ENCODE data around the gene PCNX1. TPM values are rescaled to one million over a fixed set of nuclear protein-coding genes. Genes with fewer than 3 reads are reported as not detected.
A peak's percentile ranks its signal among the peaks of the same experiment; 100 is the strongest.
"Not testable (repeated sequence)": the region's sequence is repeated elsewhere in the genome, so short reads cannot be mapped to it uniquely, and the experiment has no call there.

The PCNX1 gene
- total RNA-seq, 1 donor from 2014 or later, result 43.3 TPM

DNA sequence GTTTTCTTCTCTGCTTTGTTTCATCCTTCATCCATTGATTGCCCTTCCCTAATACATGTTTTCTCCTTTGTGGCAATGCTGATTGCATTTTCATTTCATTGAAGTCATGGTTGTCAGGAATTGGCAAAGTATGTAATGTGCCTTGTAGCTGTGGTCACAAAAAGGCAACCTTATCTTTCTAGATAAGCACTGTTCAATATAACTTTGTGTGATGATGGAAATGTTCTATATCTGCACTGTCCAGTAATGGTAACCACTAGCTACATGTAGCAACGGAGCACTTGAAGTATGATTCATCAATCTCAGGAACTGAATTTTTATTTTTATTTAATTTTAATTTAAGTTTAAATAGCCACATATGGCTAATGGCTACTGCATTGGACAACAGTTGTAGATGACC, 79.8 kb downstream of the PCNX1 start:
- peak; percentile 76 for ATAC-seq (ENCODE audit: poor library complexity)
- intact Hi-C loops (cut with DNase I), result no loop called here

GRCh38 chr14:70988452-70988851, 81.2 kb downstream of the PCNX1 start:
- peak; percentile 67 for ATAC-seq (ENCODE audit: poor library complexity)
- intact Hi-C loops (cut with DNase I), result no loop called here
- DNase-seq, result no peak

More for the DNA sequence above, 79.8 kb downstream of the PCNX1 start:
- no peak for DNase-seq

DNA sequence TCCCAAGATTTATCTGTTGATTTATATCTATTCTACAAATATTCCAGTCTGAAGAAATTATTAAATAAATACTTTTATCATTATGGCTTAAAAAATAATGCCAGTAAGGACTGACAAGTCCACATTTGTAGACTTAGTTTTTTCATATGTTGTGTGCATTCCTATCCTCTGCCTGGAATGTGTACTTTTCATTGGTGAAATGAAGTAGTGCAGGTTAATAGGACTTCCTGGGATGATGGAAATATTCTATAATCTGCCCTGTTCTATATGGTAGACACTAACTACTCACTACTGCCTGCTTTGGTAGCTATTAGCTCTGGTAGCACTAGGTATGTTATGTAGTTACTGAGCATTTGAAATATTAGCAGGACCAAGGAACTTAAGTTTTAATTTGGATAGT, 86.7 kb downstream of the PCNX1 start:
- ATAC-seq (ENCODE audit: poor library complexity) (no peak), DNase-seq (no peak)
- intact Hi-C loops (cut with DNase I), result no loop called here

DNA sequence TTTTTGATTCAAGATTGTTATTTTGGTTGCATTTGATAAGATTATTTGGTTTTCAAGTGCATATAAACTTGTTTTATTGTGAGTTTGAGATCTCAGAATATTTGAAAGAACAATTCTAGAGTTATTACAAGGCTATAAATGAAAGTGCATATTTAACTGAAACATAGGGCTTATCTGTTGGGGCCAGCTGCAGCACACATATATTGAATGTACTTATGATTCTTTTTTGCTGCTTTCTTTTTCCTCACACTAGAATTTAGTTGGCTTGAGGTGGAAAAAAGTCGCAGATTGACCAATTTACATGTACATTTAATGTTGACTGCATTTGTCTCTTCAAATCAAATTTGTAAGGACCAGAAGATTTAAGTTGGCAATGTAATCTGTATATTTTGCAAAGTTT, 88.0 kb downstream of the PCNX1 start:
- intact Hi-C loops (cut with DNase I), result no loop called here
- no peak for ATAC-seq (ENCODE audit: poor library complexity)
- no peak for DNase-seq

DNA sequence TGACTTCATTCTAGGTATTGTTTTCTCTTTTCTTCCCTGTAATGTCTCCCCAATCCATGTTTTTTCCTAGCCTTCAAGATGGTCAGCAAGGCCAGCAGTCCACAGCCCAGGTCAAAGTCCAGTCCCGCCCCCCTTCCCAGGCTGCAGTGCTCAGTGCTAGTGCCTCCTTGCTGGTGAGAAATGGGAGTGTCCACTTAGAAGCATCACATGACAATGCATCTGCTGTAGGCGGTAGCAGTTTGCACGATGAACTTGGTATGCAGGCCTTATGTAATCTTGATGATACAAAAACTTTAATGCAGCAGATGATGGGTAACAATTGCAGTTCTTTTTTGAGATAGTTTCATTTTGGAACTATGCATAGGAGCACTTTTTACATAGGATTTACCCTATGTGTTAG, 88.4 kb downstream of the PCNX1 start:
- intact Hi-C loops (cut with DNase I), result no loop called here
- DNase-seq, result no peak

GRCh38 chr14:70999117-70999516, 91.9 kb downstream of the PCNX1 start:
- intact Hi-C loops (cut with DNase I), result no loop called here
- DNase-seq, result no peak
- ATAC-seq (ENCODE audit: poor library complexity), result no peak

More for the DNA sequence above, 88.4 kb downstream of the PCNX1 start:
- ATAC-seq (ENCODE audit: poor library complexity), result no peak

DNA sequence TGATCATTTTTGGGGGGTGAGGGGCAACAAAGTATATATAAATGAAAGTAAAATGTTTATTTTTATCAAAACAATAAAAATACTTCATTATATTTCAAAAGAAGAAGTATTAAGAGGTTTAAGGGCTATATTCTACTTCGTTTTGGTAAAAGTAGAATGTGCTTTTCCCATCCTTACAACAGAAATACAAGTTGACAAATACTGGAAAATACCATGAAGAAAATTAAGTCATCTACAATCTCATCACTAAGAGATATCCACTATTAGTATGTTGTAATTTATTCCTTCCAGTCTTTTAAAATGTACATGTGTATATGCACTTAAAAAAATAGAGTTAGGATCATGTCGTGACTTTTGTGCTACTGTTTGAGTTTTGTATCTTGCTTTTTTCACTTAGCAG, 92.8 kb downstream of the PCNX1 start:
- no peak for DNase-seq
- no peak for ATAC-seq (ENCODE audit: poor library complexity)
- intact Hi-C loops (cut with DNase I), result no loop called here

DNA sequence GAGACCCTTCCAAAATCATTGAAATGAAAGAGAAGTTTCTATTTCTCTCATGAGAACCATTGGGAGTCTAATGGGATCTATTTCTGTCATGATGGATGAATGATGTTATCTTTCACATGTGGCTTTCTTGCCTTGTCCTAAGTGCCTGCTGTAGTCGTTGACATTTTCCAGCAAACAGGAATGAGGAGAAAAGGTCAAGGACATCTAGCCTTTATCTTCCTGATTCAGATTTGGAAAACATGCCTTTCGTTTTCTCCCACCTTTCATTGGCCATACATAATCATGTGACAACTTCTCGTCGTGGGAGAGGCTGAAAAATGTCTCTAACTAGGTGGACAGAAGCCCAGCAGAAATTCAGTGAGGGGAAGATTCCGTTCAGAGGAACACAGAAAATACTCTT, 94.5 kb downstream of the PCNX1 start:
- ATAC-seq (ENCODE audit: poor library complexity), result peak; percentile 57
- no peak for DNase-seq
- intact Hi-C loops (cut with DNase I), result no loop called here

DNA sequence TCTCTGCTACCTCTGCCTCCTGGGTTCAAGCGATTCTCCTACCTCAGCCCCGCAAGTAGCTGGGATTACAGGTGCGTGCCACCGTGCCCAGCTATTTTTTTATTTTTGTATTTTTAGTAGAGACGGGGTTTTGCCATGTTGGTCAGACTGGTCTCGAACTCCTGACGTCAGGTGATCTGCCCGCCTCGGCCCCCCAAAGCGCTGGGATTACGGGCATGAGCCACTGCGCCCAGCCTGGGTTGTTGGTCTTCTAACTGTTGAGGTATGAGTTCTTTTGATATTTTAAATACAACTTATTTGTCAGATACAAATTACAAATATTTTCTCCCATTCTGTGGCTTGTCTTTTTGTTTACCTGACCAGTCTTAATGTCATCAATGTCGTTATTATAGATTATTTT, 95.9 kb downstream of the PCNX1 start:
- DNase-seq (no peak), ATAC-seq (ENCODE audit: poor library complexity) (no peak)
- intact Hi-C loops (cut with DNase I), result no loop called here

DNA sequence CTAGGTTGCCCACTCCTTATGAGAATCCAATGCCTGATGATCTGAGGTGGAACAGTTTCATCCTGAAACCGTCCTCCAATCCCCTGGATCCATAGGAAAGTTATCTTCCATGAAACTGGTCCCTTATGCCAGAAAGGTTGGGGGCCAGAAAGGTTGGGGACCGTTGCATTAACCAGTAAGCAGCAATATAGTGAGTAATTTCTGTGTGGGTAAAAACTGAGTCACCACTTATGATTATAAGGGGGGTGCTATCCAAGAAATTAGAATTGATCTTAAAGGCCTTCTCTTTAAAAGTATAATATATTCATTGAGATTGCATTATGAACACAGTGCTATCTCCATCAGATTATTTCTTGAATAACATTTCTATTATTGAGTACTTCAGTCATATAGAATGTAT, 97.2 kb downstream of the PCNX1 start:
- no peak for DNase-seq
- ATAC-seq (ENCODE audit: poor library complexity), result no peak
- intact Hi-C loops (cut with DNase I), result no loop called here

- no peak for ATAC-seq (ENCODE audit: poor library complexity)
- intact Hi-C loops (cut with DNase I), result no loop called here
- no peak for DNase-seq
Measured at GRCh38 chr14:71005076-71005475, 97.8 kb downstream of the PCNX1 start.

DNA sequence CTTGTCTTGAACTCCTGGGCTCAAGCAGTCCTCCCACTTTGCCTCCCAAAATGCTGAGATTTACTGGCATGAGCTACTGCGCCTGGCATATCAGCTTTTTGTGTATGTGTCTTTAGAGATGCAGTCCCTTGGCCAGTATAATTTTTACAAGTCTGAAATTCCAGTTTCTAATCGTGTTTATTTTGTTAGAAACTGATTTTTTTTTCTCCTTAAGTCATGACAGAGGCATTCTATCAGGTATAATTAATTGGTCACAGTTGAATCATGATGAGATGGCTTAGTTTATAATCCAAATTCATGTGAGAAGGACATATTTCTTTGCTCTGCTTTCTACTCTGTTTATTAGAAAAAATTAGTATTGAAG, 98.9 kb downstream of the PCNX1 start:
- intact Hi-C loops (cut with DNase I), result no loop called here
- DNase-seq (no peak), ATAC-seq (ENCODE audit: poor library complexity) (no peak)

DNA sequence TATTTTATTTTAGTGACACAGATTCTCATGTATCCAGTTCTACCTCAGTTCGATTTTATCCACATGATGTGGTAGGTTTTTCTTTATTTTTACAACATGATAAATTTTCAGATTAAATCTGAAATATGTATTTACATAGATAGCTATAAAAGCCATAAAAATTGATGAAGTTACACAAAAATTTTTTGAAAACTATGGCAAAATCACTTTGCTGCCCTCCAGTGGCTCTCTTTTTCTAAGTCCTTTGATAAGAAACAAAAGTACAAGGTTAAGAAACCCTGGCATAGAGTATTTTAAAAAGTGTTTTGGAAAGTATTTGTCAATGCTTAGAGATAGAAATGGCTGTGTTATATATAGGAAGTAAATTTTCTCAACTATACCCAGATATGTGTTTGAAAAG, 104.2 kb downstream of the PCNX1 start:
- intact Hi-C loops (cut with DNase I), result no loop called here
- ATAC-seq (ENCODE audit: poor library complexity) (no peak), DNase-seq (no peak)

GRCh38 chr14:71012888-71013287, 105.6 kb downstream of the PCNX1 start:
- intact Hi-C loops (cut with DNase I), result no loop called here
- no peak for ATAC-seq (ENCODE audit: poor library complexity)
- no peak for DNase-seq

- intact Hi-C loops (cut with DNase I), result no loop called here
- DNase-seq (no peak), ATAC-seq (ENCODE audit: poor library complexity) (peak; percentile 82)
Measured at GRCh38 chr14:71013551-71014192, 106.4 kb downstream of the PCNX1 start.

DNA sequence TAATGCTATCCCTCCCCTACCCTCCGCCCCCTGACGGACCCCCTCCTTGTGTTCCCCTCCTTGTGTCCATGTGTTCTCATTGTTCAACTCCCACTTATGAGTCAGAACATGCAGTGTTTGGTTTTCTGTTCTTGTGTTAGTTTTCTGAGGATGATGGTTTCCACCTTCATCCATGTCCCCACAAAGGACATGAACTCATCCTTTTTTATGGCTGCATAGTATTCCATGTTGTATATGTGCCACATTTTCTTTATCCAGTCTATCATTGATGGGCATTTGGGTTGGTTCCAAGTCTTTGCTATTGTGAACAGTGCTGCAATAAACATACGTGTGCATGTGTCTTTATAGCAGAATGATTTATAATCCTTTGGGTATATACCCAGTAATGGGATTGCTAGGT, 112.7 kb downstream of the PCNX1 start:
- DNase-seq; intact Hi-C loops (cut with DNase I); ATAC-seq (ENCODE audit: poor library complexity): not testable (repeated sequence)

DNA sequence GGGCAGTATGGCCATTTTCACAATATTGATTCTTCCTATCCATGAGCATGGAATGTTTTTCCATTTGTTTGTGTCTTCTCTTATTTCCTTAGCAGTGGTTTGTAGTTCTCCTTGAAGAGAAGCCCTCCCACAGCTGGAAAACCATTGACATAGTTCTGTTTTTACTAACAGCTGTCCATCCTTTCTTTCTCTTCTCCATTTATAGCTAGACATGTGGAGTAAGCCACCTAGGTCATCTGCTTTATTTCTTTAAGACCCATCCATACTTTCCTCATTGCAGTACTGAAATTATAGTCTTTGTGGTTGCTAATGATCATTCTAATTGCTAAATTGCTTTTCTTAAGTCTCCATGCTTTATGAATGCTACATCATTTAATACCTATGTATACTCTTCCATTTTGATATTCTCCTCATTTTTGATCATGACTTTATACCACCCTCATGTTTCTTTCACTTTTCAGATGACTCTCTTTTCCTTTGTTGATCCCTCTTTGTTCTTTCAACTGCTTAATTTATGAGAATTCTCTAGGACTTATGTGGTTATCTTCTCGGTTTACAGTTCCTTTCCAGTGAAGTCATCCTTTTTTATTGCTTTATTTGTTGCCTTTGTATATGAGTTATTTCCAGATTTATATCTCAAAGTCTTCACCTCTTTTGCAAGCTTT, 114.2 kb downstream of the PCNX1 start:
- no peak for DNase-seq
- no peak for ATAC-seq (ENCODE audit: poor library complexity)
- intact Hi-C loops (cut with DNase I), result no loop called here

- ATAC-seq (ENCODE audit: poor library complexity), result no peak
- no peak for DNase-seq
- intact Hi-C loops (cut with DNase I), result no loop called here
Measured at GRCh38 chr14:71022012-71022869, 115.0 kb downstream of the PCNX1 start.

DNA sequence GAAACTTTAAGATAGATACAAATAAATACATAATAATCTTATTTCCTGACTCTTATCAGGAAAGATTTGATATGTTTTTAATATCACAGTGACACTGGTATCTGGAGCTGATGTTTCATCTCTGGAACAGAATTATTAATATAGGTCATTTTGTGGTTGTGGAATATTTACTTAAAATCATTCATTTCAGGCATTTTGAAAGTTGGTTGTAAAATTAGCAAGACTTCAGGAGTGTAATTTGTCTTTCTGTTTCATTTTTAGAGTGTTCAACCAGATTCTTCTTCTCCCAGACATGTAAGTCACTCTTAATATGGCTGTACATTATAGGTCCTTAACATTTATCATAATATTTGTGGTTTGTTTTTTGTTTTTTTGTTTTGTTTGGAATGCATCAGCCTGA, 115.7 kb downstream of the PCNX1 start:
- no peak for ATAC-seq (ENCODE audit: poor library complexity)
- intact Hi-C loops (cut with DNase I), result no loop called here
- DNase-seq, result no peak

DNA sequence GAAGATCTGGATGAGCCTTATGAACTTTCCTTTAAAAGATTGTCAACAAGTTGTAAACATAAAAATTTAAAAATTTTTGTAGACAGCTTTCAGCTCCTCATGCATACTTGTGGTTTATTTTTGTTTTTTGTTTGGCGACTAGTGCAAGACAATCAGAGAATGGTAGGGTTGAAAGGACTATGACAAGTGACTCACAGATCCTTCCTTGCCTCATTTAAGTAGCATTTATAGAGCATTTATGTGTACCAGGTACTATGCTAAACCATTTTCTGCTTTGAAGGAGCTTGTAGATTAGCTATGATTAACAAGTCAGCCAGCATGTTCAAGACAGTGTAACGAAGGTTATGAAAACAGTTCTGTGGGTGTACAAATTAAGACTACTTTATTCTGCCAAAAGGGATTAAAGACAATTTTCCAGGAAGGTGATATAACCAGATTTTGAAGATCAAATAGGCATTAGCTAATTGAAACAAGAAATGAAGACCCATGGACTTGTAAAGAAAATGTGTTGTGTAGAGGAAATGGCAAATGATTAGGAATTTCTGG, 122.0 kb downstream of the PCNX1 start:
- no peak for ATAC-seq (ENCODE audit: poor library complexity)
- DNase-seq, result no peak

More for the DNA sequence above, 122.0 kb downstream of the PCNX1 start:
- intact Hi-C loops (cut with DNase I), result no loop called here

All from Right ventricle myocardium superior (tissue), 1 donor.